Measurements from ENCODE around the gene GNPAT. TPM values are rescaled to one million over a fixed set of nuclear protein-coding genes. Genes with fewer than 3 reads are reported as not detected.

Gene GNPAT
- total RNA-seq, 1 experiment from 2014 or later = 32.8 TPM

DNA sequence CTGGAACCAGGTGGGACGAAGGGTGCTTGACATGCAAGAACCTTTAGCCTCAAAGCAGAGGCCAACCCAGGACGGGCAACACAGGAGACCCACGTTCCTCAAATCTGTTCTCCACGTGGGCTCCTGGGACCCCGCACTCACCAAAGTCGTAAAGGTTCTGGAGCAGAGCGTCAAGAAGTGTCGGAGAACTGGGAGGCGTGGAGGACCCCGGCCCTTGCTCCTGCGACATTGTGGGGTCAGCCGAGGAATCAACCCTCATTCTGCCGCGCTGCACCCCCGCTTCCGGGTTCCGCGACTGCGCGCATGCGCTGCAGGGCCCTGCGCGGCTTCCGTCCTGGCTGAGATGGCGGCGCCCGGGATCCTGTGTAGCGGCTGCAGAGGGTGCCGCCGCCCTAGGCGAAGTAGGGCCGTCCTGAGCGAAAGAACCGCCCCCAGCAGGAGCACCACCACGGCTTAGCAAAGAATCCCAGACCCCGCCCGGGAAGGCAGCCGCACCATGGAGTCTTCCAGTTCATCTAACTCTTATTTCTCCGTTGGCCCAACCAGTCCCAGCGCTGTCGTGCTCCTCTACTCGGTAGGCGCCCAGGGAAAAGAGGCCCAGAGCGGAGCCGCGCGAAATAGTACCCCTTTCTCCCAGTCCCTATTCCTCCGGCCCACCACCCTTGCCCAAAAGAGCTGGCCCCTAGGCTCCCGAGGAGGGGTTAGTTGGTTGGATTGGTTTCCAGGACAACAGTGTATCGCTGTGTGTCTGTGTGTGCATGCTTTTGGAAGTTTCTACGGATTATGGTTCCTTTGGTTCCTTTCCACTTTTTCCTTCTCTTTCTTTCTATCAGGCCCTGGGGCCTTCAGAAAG, at the start of gene GNPAT (continued):
- TF ChIP-seq RELA (CRISPR knock-in tag; IDR thresholded peaks at IDR 0.05; ENCODE audit: borderline replicate concordance) = no peak
- 0 out of 2 replicates have a peak, but pooled peaks have one; percentile 15 for TF ChIP-seq CREB1 (CRISPR knock-in tag; IDR thresholded peaks at IDR 0.05)
- no peak for TF ChIP-seq CTCF (IDR thresholded peaks at IDR 0.05)
- no peak for TF ChIP-seq ATF1 (CRISPR knock-in tag; IDR thresholded peaks at IDR 0.05)
- 0 out of 2 replicates have a peak, but pooled peaks have one; percentile 22 for TF ChIP-seq CREM (CRISPR knock-in tag; IDR thresholded peaks at IDR 0.05)
- no peak for TF ChIP-seq TEAD4 (CRISPR knock-in tag; IDR thresholded peaks at IDR 0.05)
- no peak for TF ChIP-seq ZNF425 (CRISPR knock-in tag; conservative IDR thresholded peaks at IDR 0.05)
- TF ChIP-seq FOXK1 (CRISPR knock-in tag; IDR thresholded peaks at IDR 0.05) = peak; percentile 68; the same call in 1 of the 2 replicates
- TF ChIP-seq CDX4 (CRISPR knock-in tag; IDR thresholded peaks at IDR 0.05; ENCODE audit: borderline replicate concordance) = no peak
- TF ChIP-seq PREB (CRISPR knock-in tag; IDR thresholded peaks at IDR 0.05; ENCODE audit: borderline replicate concordance) = 0 out of 2 replicates have a peak, but pooled peaks have one; percentile 47
- no peak for TF ChIP-seq AFF4 (CRISPR knock-in tag; IDR thresholded peaks at IDR 0.05; ENCODE audit: borderline replicate concordance)
- no peak for TF ChIP-seq ZNF121 (CRISPR knock-in tag; IDR thresholded peaks at IDR 0.05)
- TF ChIP-seq, protein P1, sequence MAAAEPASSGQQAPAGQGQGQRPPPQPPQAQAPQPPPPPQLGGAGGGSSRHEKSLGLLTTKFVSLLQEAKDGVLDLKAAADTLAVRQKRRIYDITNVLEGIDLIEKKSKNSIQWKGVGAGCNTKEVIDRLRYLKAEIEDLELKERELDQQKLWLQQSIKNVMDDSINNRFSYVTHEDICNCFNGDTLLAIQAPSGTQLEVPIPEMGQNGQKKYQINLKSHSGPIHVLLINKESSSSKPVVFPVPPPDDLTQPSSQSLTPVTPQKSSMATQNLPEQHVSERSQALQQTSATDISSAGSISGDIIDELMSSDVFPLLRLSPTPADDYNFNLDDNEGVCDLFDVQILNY (CRISPR knock-in tag; IDR thresholded peaks at IDR 0.05) = no peak
- TF ChIP-seq, protein P2, sequence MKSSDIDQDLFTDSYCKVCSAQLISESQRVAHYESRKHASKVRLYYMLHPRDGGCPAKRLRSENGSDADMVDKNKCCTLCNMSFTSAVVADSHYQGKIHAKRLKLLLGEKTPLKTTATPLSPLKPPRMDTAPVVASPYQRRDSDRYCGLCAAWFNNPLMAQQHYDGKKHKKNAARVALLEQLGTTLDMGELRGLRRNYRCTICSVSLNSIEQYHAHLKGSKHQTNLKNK (CRISPR knock-in tag; IDR thresholded peaks at IDR 0.05) = no peak
- no peak; the same call in 1 of the 2 replicates for TF ChIP-seq FOXP1 (CRISPR knock-in tag; IDR thresholded peaks at IDR 0.05; ENCODE audit: borderline replicate concordance)
- TF ChIP-seq USF2 (CRISPR knock-in tag; IDR thresholded peaks at IDR 0.05) = no peak
- TF ChIP-seq, protein P3, sequence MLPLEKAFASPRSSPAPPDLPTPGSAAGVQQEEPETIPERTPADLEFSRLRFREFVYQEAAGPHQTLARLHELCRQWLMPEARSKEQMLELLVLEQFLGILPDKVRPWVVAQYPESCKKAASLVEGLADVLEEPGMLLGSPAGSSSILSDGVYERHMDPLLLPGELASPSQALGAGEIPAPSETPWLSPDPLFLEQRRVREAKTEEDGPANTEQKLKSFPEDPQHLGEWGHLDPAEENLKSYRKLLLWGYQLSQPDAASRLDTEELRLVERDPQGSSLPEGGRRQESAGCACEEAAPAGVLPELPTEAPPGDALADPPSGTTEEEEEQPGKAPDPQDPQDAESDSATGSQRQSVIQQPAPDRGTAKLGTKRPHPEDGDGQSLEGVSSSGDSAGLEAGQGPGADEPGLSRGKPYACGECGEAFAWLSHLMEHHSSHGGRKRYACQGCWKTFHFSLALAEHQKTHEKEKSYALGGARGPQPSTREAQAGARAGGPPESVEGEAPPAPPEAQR (CRISPR knock-in tag; IDR thresholded peaks at IDR 0.05) = no peak
- TF ChIP-seq JUN (CRISPR knock-in tag; IDR thresholded peaks at IDR 0.05) = no peak
- TF ChIP-seq, protein P4, sequence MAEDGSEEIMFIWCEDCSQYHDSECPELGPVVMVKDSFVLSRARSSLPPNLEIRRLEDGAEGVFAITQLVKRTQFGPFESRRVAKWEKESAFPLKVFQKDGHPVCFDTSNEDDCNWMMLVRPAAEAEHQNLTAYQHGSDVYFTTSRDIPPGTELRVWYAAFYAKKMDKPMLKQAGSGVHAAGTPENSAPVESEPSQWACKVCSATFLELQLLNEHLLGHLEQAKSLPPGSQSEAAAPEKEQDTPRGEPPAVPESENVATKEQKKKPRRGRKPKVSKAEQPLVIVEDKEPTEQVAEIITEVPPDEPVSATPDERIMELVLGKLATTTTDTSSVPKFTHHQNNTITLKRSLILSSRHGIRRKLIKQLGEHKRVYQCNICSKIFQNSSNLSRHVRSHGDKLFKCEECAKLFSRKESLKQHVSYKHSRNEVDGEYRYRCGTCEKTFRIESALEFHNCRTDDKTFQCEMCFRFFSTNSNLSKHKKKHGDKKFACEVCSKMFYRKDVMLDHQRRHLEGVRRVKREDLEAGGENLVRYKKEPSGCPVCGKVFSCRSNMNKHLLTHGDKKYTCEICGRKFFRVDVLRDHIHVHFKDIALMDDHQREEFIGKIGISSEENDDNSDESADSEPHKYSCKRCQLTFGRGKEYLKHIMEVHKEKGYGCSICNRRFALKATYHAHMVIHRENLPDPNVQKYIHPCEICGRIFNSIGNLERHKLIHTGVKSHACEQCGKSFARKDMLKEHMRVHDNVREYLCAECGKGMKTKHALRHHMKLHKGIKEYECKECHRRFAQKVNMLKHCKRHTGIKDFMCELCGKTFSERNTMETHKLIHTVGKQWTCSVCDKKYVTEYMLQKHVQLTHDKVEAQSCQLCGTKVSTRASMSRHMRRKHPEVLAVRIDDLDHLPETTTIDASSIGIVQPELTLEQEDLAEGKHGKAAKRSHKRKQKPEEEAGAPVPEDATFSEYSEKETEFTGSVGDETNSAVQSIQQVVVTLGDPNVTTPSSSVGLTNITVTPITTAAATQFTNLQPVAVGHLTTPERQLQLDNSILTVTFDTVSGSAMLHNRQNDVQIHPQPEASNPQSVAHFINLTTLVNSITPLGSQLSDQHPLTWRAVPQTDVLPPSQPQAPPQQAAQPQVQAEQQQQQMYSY (CRISPR knock-in tag; IDR thresholded peaks at IDR 0.05) = no peak
